ENCODE results near the gene AZGP1. TPM values are rescaled to one million over a fixed set of nuclear protein-coding genes. Genes with fewer than 3 reads are reported as not detected.

AZGP1 gene
- total and polyA plus RNA-seq, 2 of the 13 experiments (the other 11 are each of a cell fraction or from before 2014, with no cell fraction given) = 93.8 to 229 TPM

GRCh38 chr7:99997545-99998137 is 21.8 kb upstream of the AZGP1 start (continued):
- no peak for TF ChIP-seq HMGA1 (CRISPR knock-in tag; conservative IDR thresholded peaks at IDR 0.05)
- TF ChIP-seq HES4 (CRISPR knock-in tag; IDR thresholded peaks at IDR 0.05; ENCODE audit: borderline replicate concordance) = peak; percentile 34; the same call in 1 of the 2 replicates
- peak; percentile 81 for TF ChIP-seq XRCC5 (optimal IDR thresholded peaks at IDR 0.05; ENCODE audit: low read length)
- peak; percentile 93 for TF ChIP-seq POLR2G (IDR thresholded peaks at IDR 0.05; ENCODE audit: low read depth, low read length)
- TF ChIP-seq DMAP1 (CRISPR knock-in tag; IDR thresholded peaks at IDR 0.05) = peak; percentile 85
- peak; percentile 53; the same call in 1 of the 2 replicates for TF ChIP-seq ZNF609 (CRISPR knock-in tag; IDR thresholded peaks at IDR 0.05; ENCODE audit: borderline replicate concordance)
- peak; percentile 69; the same call in 1 of the 2 replicates for TF ChIP-seq SATB2 (CRISPR knock-in tag; IDR thresholded peaks at IDR 0.05)
- peak; percentile 66 for TF ChIP-seq E2F1 (CRISPR knock-in tag; IDR thresholded peaks at IDR 0.05)
- peak; percentile 93; the same call in 1 of the 2 replicates for TF ChIP-seq ZBTB4 (CRISPR knock-in tag; IDR thresholded peaks at IDR 0.05; ENCODE audit: borderline replicate concordance)
- TF ChIP-seq TIGD3 (CRISPR knock-in tag; IDR thresholded peaks at IDR 0.05; ENCODE audit: borderline replicate concordance) = no peak
- TF ChIP-seq ETV6 (CRISPR knock-in tag; conservative IDR thresholded peaks at IDR 0.05) = 0 out of 2 replicates have a peak, but pooled peaks have one; percentile 48
- 0 out of 2 replicates have a peak, but pooled peaks have one; percentile 27 for TF ChIP-seq POGK (CRISPR knock-in tag; conservative IDR thresholded peaks at IDR 0.05)
- peak; percentile 52; the same call in 1 of the 2 replicates for TF ChIP-seq NFIC (IDR thresholded peaks at IDR 0.05; ENCODE audit: low read length)
- peak; percentile 89; the same call in 1 of the 2 replicates for TF ChIP-seq ZNF136 (CRISPR knock-in tag; IDR thresholded peaks at IDR 0.05; ENCODE audit: low read depth)
- TF ChIP-seq ZSCAN22 (CRISPR knock-in tag; IDR thresholded peaks at IDR 0.05) = 0 out of 2 replicates have a peak, but pooled peaks have one; percentile 55

Measured in HepG2 (cell line).